Activated T-helper 1 cell treated with Interleukin-2 at 50 U/mL for 16 hours (primary cell): ENCODE measurements around the gene POU5F1.
"Not testable (repeated sequence)": the region's sequence is repeated elsewhere in the genome, so short reads cannot be mapped to it uniquely, and the experiment has no call there.

ENCODE experiments used
- DNase-seq: peaks from one replicate; pipeline ENCODE4 v3.0.0-alpha.2; 2020; ENCODE audit warnings: low read depth

POU5F1 gene

DNA sequence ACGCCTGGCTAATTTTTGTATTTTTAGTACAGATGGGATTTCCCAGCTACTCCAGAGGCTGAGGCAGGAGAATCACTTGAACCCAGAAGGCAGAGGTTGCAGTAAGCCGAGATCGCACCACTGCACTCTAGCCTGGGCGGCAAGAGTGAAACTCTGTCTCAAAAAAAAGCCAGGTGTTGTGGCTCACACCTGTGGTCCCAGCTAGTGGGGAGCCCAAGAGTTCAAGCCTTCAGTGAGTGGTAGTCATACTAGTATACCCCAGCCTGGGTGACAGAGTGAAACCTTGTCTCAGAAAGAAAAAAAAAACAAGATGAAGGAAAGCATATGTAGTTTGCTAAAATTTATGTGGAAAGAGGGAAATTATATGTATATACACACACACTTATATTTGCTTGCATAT lies 20.0 kb upstream of the POU5F1 start:
- DNase-seq, result no peak

GRCh38 chr6:31189223-31189622 lies 18.7 kb upstream of the POU5F1 start:
- not testable (repeated sequence) for DNase-seq

DNA sequence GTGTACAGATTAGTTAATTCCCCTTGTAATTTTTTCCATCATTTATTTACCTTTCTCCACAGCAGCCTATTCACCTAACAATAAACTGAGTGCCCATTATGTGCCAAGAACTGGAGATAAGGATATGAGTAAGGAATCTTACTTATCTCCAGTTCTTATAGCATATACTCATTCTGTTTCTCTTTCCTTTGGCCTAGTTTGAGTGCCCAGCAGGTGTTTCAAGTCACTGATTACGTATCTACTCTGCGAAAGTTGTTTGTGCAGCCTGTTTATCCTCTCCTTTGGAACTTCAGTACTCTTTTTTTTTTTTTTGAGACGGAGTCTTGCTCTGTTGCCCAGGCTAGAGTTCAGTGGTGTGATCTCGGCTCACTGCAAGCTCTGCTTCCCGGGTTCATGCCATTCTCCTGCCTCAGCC lies 17.3 kb upstream of the POU5F1 start:
- DNase-seq, result no peak

- DNase-seq, result no peak
Measured at GRCh38 chr6:31186052-31186734, 15.7 kb upstream of the POU5F1 start.

DNA sequence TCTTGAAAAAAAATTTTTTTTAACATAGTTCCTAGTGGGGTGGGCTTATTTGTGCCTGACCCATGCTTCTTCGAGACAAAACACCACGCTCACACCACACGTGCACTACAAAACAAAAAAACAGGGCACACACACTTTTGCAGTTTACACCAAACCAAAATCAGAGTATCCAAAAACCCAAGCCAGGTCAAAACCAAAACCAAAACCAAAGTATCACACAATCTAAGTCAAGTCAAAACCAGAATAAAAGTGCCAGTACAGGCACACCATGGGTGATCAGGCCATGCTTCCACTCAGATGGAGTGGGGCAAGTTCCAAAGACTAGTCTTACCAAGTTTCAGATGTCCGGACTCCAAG lies 15.2 kb upstream of the POU5F1 start:
- DNase-seq, result not testable (repeated sequence)

GRCh38 chr6:31183859-31184258 lies 13.4 kb upstream of the POU5F1 start:
- not testable (repeated sequence) for DNase-seq

DNA sequence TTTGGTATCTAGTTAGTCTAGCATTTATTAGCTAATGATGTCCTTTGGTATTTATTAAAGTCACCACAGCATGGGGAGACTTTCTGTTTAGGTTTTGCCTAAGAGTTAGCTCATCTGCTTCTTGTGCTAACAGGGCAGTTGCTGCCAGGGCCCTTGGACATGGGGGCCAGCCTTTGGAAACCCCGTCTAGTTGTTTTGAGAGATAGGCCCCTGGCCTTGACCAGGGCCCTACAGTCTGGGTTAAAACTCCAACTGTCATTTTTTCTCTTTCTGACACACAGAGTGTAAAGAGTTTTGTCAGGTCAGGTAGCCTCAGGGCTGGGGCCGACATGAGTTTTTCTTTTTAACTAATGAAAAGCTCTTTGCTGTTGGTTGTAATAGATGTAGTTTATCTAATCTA lies 12.8 kb upstream of the POU5F1 start:
- not testable (repeated sequence) for DNase-seq

DNA sequence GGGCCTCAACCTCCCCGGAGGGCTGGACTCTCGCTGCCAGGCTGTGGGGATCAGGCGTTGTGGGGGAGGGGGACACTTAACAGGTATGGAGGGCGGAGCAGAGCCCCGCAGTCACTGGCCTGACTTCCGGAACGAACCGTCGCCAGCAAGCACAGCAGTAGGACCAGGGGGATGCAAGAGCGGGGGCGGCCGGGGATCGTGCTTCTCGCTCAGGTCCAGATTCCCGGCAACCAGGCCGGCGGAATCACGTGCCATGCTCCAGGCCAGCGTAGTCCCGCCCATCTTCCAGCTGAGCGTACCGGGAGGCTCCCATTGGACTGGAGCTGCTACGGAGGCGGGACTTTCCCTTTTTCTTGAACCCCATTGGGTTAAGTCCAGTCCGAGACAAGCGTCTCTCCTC lies 10.0 kb upstream of the POU5F1 start:
- DNase-seq, result no peak

DNA sequence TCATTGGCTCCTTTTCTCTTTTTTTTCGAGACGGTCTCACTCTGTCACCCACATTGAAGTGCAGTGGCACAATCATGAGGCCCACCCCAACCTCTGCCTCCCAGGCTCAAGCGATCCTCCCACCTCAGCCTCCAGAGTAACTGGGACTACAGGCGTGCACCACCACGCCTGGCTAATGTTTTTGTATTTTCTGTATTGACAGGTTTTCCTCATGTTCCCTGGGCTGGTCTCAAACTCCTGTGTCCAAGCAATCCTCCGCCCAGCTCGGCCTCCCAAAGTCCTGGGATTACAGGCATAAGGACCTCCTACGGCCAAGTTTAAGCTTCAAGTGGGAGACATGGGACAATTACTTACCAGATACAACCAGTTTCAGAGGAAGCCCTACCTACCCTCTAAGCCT lies 9.4 kb upstream of the POU5F1 start:
- no peak for DNase-seq

DNA sequence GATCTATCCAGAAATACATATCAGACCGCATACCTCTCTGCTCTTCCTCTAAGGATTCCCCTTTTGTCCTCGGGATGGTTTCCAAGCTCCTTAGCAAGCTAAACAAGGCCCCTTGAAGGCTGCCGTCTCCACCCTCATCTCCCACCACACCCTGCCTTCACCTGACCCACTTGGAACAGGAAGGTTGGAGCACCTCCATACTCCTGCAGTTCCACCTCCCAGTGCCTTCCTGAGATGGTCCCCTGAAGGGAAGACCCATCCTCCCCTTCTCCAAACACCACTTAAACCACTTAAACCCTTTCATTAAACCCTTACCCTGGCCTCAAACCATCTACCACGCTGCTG lies 8.5 kb upstream of the POU5F1 start:
- no peak for DNase-seq

- no peak for DNase-seq
Measured at GRCh38 chr6:31178143-31179041, 7.9 kb upstream of the POU5F1 start.

- DNase-seq, result no peak
Measured at GRCh38 chr6:31175971-31176370, 5.5 kb upstream of the POU5F1 start.

DNA sequence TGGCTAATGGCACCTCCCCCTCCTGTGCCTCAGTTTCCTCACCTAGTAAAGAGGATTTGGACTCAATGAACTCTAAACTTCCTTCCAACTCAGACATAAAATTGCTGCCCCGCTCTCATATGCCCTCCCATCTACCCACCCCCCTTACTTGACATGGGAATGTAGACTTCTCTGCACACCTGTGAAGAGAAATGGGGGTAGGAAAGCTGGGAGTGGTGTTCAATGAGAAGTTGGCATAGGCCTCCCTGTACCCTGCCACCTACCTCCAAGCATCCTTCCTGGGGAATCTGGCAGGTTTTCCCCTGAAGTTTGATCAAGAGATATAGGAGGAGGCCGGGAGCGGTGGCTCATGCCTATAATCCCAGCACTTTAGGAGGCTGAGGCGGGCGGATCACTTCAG lies 3.9 kb upstream of the POU5F1 start:
- DNase-seq, result no peak

DNA sequence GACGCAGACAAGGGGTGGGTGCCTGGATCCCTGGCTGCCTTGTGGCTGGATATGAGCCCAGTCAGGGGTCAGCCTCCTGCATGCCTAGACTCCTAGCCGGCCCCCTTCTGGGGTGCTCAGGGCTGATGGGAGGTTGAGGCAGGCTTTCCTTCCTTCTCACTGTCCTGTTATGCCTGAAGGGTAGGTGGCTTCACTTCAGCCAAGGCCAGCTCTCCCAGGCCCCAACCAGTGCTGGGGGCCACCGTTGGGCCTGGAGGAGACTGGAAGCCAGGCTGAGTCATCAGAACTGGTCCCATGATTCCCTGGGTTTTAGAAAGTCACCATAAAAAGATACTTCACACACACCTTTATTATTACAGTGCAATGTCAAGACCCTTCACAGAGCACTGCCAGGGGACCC lies 2.9 kb upstream of the POU5F1 start:
- DNase-seq, result no peak

GRCh38 chr6:31172973-31173384 lies 2.5 kb upstream of the POU5F1 start:
- DNase-seq, result no peak

GRCh38 chr6:31171931-31172905 lies 1.7 kb upstream of the POU5F1 start:
- no peak for DNase-seq

DNA sequence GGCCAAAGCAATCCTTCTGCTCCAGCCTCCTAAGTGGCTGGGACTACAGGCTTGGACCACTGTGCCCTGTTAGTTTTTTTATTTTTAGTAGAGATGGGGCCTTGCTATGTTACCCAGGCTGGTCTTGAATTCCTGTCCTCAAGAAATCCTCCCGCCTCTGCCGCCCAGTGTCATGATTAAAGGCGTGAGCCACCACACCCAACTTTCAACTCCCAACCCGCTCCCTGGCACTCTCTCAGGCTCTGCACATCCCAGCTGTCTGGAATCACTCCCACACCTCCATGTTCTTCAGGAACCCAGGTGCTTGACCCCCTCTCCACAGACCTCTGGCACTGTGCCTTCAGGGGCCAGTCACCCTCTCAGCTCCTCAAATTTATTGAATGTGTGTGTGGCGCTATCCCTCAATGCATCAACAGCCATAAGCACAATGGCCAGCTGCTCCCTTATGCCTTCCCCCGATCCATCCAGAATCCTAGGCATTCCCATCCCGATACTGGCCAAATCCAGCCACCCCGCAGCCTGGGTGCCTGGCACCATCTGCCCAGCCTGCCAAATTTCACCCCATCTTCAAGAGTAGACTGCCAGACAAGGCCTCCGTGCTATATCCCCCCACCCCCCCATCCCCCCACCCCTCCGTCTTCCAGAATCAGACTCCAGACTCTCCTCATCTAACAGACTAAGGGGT lies 647 bp upstream of the POU5F1 start:
- no peak for DNase-seq

DNA sequence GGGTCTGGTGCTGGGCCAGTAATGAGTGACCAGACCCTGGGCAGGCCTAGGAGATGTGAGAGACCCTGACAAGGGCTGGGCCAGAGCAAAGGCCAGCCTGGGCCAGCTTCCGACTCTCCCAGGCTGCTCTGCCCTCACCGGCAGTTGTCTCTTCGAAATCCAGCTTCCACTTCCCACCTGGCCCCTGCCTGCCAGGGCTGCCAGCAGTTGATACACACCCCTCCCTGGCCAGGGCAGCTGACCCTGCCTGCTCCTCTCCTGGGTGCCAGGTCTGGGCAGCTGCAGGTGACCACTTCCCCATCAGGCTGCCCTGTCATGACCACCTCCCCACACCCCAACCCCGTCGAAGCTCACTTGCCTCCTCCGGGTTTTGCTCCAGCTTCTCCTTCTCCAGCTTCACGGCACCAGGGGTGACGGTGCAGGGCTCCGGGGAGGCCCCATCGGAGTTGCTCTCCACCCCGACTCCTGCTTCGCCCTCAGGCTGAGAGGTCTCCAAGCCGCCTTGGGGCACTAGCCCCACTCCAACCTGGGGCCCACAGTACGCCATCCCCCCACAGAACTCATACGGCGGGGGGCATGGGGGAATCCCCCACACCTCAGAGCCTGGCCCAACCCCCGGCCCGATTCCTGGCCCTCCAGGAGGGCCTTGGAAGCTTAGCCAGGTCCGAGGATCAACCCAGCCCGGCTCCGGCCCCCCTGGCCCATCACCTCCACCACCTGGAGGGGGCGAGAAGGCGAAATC lies 453 bp downstream of the POU5F1 start:
- not testable (repeated sequence) for DNase-seq

DNA sequence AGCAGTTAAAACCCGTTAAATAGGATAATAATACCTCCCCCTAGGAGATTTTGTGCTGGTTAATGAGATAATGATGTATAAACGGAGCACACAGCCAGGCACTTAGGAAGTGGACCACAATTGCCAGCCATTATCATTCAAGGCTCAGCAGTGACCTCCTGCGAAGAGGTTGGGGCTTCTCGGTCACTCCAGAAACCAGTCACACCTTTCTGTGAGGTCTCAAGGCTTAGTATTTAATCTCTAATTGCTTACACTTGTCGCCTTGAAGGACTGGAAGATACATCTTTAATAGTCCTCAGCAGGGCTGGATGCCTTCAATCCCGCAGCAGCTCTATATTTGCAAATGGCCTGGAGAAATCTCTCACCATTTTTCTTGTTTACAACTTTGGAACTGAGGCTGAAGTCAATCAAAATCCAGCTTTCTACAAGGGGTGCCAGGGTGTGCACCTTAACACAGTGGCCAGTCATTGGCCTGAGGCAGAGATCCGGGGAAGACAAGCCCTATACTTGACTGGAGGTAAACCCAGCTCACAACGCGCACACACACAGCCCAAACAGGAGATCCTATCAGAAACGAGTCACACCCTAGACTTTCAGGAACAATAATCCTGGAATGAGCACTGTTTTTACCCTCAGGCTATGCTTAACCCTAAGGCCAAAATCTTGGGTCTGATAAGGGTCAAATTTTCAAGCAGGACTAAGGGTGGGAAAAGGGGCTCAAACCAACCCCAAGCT lies 1.2 kb downstream of the POU5F1 start:
- DNase-seq, result no peak

- DNase-seq, result no peak
Measured at GRCh38 chr6:31168606-31169005, 1.9 kb downstream of the POU5F1 start.
